ENCODE results near the gene LPP. TPM values are rescaled to one million over a fixed set of nuclear protein-coding genes. Genes with fewer than 3 reads are reported as not detected.

Gene LPP
- total and polyA plus RNA-seq, 10 of the 15 experiments (the other 5 are each of a cell fraction or from before 2014, with no cell fraction given), result under 0.01 to 0.62 (median 0.03) TPM

DNA sequence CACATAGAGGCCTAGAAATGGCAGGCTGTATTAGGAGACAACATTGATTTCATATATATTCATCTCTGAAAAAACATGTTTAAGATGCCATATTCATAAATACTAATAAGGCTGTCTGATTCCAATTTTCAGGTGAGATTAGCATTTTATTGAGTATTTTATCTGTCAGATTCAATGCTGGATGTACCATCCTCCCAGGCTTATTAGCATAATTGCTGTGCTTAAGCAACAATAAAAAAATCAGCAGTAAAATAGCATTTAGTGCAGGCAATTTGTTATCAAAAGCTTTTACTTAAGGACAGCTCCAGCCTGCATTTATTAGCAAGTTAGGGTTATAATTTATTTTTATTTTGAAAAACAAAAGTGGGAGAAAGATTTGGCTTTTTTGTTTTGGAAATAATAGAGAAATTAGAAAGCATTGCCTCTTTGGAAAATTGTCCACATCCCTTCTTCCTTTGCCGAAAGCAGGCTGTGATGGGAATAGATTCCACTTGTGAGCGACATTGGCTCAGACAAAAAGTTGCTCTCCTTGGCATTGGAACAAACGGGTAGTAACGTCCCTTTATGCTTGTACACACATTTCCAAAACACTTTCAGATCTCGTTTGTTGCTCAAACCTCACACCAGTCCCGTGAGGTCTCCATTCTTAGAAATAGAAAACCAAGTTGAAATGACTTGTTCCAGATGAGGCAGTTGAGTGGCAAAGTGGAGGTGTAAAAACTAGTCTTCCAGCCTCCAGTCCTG lies 134.0 kb downstream of the LPP start:
- no peak for FAIRE-seq

More for the DNA sequence above, 134.0 kb downstream of the LPP start:
- TF ChIP-seq STAT1 (conservative IDR thresholded peaks at IDR 0.05) (no peak), SMC3 (IDR thresholded peaks at IDR 0.05; ENCODE audit: borderline replicate concordance, low read length) (no peak), YY1 (IDR thresholded peaks at IDR 0.05; ENCODE audit: low read depth, low read length) (no peak), HDAC6 (IDR thresholded peaks at IDR 0.05; ENCODE audit: unreplicated experiment) (no peak), NFXL1 (IDR thresholded peaks at IDR 0.05; ENCODE audit: borderline replicate concordance) (no peak), ZNF274 (IDR thresholded peaks at IDR 0.05; ENCODE audit: insufficient read depth, insufficient read length) (no peak), SPI1 (IDR thresholded peaks at IDR 0.05; ENCODE audit: borderline replicate concordance, insufficient read depth, low read depth, low read length) (no peak)
- TF ChIP-seq, protein P1, sequence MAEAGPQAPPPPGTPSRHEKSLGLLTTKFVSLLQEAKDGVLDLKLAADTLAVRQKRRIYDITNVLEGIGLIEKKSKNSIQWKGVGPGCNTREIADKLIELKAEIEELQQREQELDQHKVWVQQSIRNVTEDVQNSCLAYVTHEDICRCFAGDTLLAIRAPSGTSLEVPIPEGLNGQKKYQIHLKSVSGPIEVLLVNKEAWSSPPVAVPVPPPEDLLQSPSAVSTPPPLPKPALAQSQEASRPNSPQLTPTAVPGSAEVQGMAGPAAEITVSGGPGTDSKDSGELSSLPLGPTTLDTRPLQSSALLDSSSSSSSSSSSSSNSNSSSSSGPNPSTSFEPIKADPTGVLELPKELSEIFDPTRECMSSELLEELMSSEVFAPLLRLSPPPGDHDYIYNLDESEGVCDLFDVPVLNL (IDR thresholded peaks at IDR 0.05; ENCODE audit: low read depth, low read length), result no peak
- TF ChIP-seq, protein P2, sequence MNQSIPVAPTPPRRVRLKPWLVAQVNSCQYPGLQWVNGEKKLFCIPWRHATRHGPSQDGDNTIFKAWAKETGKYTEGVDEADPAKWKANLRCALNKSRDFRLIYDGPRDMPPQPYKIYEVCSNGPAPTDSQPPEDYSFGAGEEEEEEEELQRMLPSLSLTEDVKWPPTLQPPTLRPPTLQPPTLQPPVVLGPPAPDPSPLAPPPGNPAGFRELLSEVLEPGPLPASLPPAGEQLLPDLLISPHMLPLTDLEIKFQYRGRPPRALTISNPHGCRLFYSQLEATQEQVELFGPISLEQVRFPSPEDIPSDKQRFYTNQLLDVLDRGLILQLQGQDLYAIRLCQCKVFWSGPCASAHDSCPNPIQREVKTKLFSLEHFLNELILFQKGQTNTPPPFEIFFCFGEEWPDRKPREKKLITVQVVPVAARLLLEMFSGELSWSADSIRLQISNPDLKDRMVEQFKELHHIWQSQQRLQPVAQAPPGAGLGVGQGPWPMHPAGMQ (IDR thresholded peaks at IDR 0.05; ENCODE audit: borderline replicate concordance), result no peak
- TF ChIP-seq, protein P3, sequence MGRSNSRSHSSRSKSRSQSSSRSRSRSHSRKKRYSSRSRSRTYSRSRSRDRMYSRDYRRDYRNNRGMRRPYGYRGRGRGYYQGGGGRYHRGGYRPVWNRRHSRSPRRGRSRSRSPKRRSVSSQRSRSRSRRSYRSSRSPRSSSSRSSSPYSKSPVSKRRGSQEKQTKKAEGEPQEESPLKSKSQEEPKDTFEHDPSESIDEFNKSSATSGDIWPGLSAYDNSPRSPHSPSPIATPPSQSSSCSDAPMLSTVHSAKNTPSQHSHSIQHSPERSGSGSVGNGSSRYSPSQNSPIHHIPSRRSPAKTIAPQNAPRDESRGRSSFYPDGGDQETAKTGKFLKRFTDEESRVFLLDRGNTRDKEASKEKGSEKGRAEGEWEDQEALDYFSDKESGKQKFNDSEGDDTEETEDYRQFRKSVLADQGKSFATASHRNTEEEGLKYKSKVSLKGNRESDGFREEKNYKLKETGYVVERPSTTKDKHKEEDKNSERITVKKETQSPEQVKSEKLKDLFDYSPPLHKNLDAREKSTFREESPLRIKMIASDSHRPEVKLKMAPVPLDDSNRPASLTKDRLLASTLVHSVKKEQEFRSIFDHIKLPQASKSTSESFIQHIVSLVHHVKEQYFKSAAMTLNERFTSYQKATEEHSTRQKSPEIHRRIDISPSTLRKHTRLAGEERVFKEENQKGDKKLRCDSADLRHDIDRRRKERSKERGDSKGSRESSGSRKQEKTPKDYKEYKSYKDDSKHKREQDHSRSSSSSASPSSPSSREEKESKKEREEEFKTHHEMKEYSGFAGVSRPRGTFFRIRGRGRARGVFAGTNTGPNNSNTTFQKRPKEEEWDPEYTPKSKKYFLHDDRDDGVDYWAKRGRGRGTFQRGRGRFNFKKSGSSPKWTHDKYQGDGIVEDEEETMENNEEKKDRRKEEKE (IDR thresholded peaks at IDR 0.05), result no peak
- TF ChIP-seq, protein P4, sequence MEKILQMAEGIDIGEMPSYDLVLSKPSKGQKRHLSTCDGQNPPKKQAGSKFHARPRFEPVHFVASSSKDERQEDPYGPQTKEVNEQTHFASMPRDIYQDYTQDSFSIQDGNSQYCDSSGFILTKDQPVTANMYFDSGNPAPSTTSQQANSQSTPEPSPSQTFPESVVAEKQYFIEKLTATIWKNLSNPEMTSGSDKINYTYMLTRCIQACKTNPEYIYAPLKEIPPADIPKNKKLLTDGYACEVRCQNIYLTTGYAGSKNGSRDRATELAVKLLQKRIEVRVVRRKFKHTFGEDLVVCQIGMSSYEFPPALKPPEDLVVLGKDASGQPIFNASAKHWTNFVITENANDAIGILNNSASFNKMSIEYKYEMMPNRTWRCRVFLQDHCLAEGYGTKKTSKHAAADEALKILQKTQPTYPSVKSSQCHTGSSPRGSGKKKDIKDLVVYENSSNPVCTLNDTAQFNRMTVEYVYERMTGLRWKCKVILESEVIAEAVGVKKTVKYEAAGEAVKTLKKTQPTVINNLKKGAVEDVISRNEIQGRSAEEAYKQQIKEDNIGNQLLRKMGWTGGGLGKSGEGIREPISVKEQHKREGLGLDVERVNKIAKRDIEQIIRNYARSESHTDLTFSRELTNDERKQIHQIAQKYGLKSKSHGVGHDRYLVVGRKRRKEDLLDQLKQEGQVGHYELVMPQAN (conservative IDR thresholded peaks at IDR 0.05), result no peak
- TF ChIP-seq, protein P5, sequence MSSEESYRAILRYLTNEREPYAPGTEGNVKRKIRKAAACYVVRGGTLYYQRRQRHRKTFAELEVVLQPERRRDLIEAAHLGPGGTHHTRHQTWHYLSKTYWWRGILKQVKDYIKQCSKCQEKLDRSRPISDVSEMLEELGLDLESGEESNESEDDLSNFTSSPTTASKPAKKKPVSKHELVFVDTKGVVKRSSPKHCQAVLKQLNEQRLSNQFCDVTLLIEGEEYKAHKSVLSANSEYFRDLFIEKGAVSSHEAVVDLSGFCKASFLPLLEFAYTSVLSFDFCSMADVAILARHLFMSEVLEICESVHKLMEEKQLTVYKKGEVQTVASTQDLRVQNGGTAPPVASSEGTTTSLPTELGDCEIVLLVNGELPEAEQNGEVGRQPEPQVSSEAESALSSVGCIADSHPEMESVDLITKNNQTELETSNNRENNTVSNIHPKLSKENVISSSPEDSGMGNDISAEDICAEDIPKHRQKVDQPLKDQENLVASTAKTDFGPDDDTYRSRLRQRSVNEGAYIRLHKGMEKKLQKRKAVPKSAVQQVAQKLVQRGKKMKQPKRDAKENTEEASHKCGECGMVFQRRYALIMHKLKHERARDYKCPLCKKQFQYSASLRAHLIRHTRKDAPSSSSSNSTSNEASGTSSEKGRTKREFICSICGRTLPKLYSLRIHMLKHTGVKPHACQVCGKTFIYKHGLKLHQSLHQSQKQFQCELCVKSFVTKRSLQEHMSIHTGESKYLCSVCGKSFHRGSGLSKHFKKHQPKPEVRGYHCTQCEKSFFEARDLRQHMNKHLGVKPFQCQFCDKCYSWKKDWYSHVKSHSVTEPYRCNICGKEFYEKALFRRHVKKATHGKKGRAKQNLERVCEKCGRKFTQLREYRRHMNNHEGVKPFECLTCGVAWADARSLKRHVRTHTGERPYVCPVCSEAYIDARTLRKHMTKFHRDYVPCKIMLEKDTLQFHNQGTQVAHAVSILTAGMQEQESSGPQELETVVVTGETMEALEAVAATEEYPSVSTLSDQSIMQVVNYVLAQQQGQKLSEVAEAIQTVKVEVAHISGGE (CRISPR knock-in tag; IDR thresholded peaks at IDR 0.05), result no peak
- no peaks in the 10 kb centered on the region; a peak in 1 of 4 replicates for H3K27me3 ChIP-seq (replicated peaks in 1 of 2; ENCODE audit: control insufficient read depth in 2 of 2, insufficient read depth in 2 of 2, low read length in 1 of 2)
- ATAC-seq (no peak), DNase-seq (ENCODE audit: low read depth, low spot score) (no peak)
- CTCF ChIA-PET, result interaction anchor here (1.0 kb wide), 1 partner anchor 547 kb away, joined by 3 read pairs; no protein-coding TSS in a partner anchor
- no peak overlapping the region for H3K4me2 ChIP-seq (ENCODE audit: control insufficient read depth, insufficient read depth)
- H3K36me3 ChIP-seq (ENCODE audit: control insufficient read depth in 2 of 2, insufficient read depth in 2 of 2, low read length in 1 of 2), result no peaks in the 10 kb centered on the region
- SMC1A ChIA-PET (ENCODE audit: uncharacterized antibody, unreplicated experiment), result no interaction called here
- no peak overlapping the region for H2AFZ ChIP-seq (ENCODE audit: control insufficient read depth, low read depth, low read length)
- 17% methylated on average over 6 of the region's 6 CpGs for WGBS (ENCODE audit: insufficient coverage, insufficient replicate concordance, low lambda C conversion rate, missing lambda C conversion rate)
- RAD21 ChIA-PET (ENCODE audit: unreplicated experiment), result no interaction called here
- H3K9ac ChIP-seq (ENCODE audit: control insufficient read depth, insufficient read depth, low read length), result no peak overlapping the region
- H3K4me3 ChIP-seq, result no peak overlapping the region
- no peaks in the 10 kb centered on the region for H3K79me2 ChIP-seq (ENCODE audit: control insufficient read depth, insufficient read depth, low read length)
- in situ Hi-C loops (cut with MboI) (no loop called here), intact Hi-C loops (cut with micrococcal nuclease; ENCODE audit: unreplicated experiment) (no loop called here)
- H3K4me1 ChIP-seq (ENCODE audit: control insufficient read depth, insufficient read depth, low read length), result no peaks in the 10 kb centered on the region
- H4K20me1 ChIP-seq (ENCODE audit: control insufficient read depth, insufficient read depth), result no peaks in the 10 kb centered on the region
- no peak overlapping the region for H3K27ac ChIP-seq (ENCODE audit: control insufficient read depth, insufficient read depth)
- POLR2A ChIA-PET, result no interaction called here
- no TSS peak for BruUV-seq (replicated peaks)
- H3K9me3 ChIP-seq (replicated peaks; ENCODE audit: control insufficient read depth, insufficient read depth, low read length), result no peaks in the 10 kb centered on the region

Data from GM12878 (cell line).